ENCODE results near the gene SPAG17.

GRCh38 chr1:118028267-118028666, 156.8 kb downstream of the SPAG17 start:
- TF ChIP-seq CTCF (CRISPR knock-in tag; IDR thresholded peaks at IDR 0.05) (no peak), KDM1A (CRISPR knock-in tag; IDR thresholded peaks at IDR 0.05) (no peak), JUND (CRISPR knock-in tag; IDR thresholded peaks at IDR 0.05) (no peak), ARHGAP35 (CRISPR knock-in tag; IDR thresholded peaks at IDR 0.05; ENCODE audit: borderline replicate concordance) (no peak), GRHL1 (CRISPR knock-in tag; conservative IDR thresholded peaks at IDR 0.05) (no peak), HNRNPL (IDR thresholded peaks at IDR 0.05; ENCODE audit: low read depth, low read length) (no peak), ZSCAN9 (CRISPR knock-in tag; IDR thresholded peaks at IDR 0.05; ENCODE audit: borderline replicate concordance) (no peak), ZNF639 (CRISPR knock-in tag; conservative IDR thresholded peaks at IDR 0.05) (no peak)
